A549 (cell line): ENCODE results near the gene YAE1. TPM values are rescaled to one million over a fixed set of nuclear protein-coding genes. Genes with fewer than 3 reads are reported as not detected.

Source experiments
- ATAC-seq, 2 experiments: fragments of 200-7000 bp in 1 of 2; fragments of >200 bp in 1 of 2; cut with Nextera tagmentation in 1 of 2; cut with Tn5 transposase in 1 of 2; 3 replicates each; pipeline versions ENCODE4 v1.8.0 to v1.9.1; 2018 to 2020; ENCODE audit warnings: mild to moderate bottlenecking in 1 of 2, moderate library complexity in 1 of 2
- CTCF ChIA-PET: fragments of 300-600 bp; sonication (Branson Sonifier 250); formaldehyde crosslinking; extraction: SDS; loops from one replicate; lab custom pipeline; 2021; ENCODE audit warnings: antibody characterized with exemption, inconsistent platforms; lab: Yijun Ruan, JAX
- POLR2A ChIA-PET: fragments of 350-600 bp; formaldehyde crosslinking; extraction: SDS; loops from one replicate; lab custom pipeline; 2021; ENCODE audit warnings: antibody characterized with exemption, inconsistent platforms; lab: Yijun Ruan, JAX
- DNase-seq, 2 experiments: peaks; one replicate each; pipeline versions ENCODE4 v3.0.0 to v3.0.0-alpha.2; 2011 to 2016; ENCODE audit warnings: low read depth in 1 of 2, low spot score in 1 of 2
- FAIRE-seq: peaks from 2 replicates; lab custom pipeline; 2011; peaks lifted over from hg19 to GRCh38; lab: Jason Lieb, UNC
- H3K27ac ChIP-seq, 2 experiments: fragments of >200 bp; sonication (Bioruptor Twin); formaldehyde crosslinking; 3 replicates each; pipeline ENCODE4 v1.5.1; 2016 to 2017
- H3K4me1 ChIP-seq: fragments of >200 bp; sonication (Bioruptor Twin); formaldehyde crosslinking; 3 replicates; pipeline ENCODE4 v1.6.1; 2016
- H3K4me2 ChIP-seq: fragments of >200 bp; sonication (Bioruptor Twin); formaldehyde crosslinking; 3 replicates; pipeline ENCODE4 v1.6.1; 2016
- H3K4me3 ChIP-seq: fragments of >200 bp; sonication (Bioruptor Twin); formaldehyde crosslinking; 3 replicates; pipeline ENCODE4 v1.5.1; 2016
- H3K9me3 ChIP-seq: fragments of >200 bp; sonication (Bioruptor Twin); formaldehyde crosslinking; 3 replicates; pipeline ENCODE4 v1.6.1; 2016
- CBX2 ChIP-seq: fragments of 200-600 bp; sonication (generic); IDR thresholded peaks from 2 replicates; pipeline ENCODE4 v1.6.1; 2016; ENCODE audit warnings: low read depth, mild to moderate bottlenecking, borderline replicate concordance
- CHD2 ChIP-seq: fragments of 150-350 bp; IDR thresholded peaks from 2 replicates; pipeline ENCODE4 v1.6.1; 2014; ENCODE audit warnings: low read length; ENCODE audit not compliant: partially characterized antibody
- EHMT2 ChIP-seq: fragments of 200-600 bp; sonication (generic); IDR thresholded peaks from 2 replicates; pipeline ENCODE4 v1.6.1; 2016; ENCODE audit warnings: antibody characterized with exemption, low read depth, mild to moderate bottlenecking, moderate library complexity
- ESRRA ChIP-seq: fragments of 150-350 bp; IDR thresholded peaks from 2 replicates; pipeline ENCODE4 v1.6.1; 2014; ENCODE audit warnings: mild to moderate bottlenecking, low read length, borderline replicate concordance
- HOXA7 ChIP-seq: fragments of 250-450 bp; sonication (Bioruptor Pico); IDR thresholded peaks from 2 replicates; pipeline ENCODE4 v1.5.0; 2020; ENCODE audit warnings: mild to moderate bottlenecking, moderate library complexity
- HOXB13 ChIP-seq: fragments of 250-450 bp; sonication (Bioruptor Pico); IDR thresholded peaks from 2 replicates; pipeline ENCODE4 v1.5.0; 2020; ENCODE audit warnings: low read depth, mild to moderate bottlenecking, moderate library complexity
- HOXB5 ChIP-seq: fragments of 250-450 bp; sonication (Bioruptor Pico); IDR thresholded peaks from 2 replicates; pipeline ENCODE4 v1.5.0; 2020; ENCODE audit warnings: mild to moderate bottlenecking, moderate library complexity
- JUNB ChIP-seq: fragments of >200 bp; sonication (Bioruptor Twin); formaldehyde crosslinking; IDR thresholded peaks from 2 replicates; pipeline ENCODE4 v1.6.1; 2016
- KDM5A ChIP-seq: fragments of 200-600 bp; sonication (generic); IDR thresholded peaks from 2 replicates; pipeline ENCODE4 v1.6.1; 2016; ENCODE audit warnings: antibody characterized with exemption, mild to moderate bottlenecking
- MAFK ChIP-seq: fragments of 450-650 bp; IDR thresholded peaks from 2 replicates; pipeline ENCODE4 v1.6.1; 2014; ENCODE audit not compliant: partially characterized antibody
- MAZ ChIP-seq: fragments of 150-350 bp; IDR thresholded peaks from 2 replicates; pipeline ENCODE4 v1.6.1; 2014; ENCODE audit warnings: antibody characterized with exemption, low read depth, low read length, borderline replicate concordance
- MYC ChIP-seq: IDR thresholded peaks from 2 replicates; pipeline ENCODE4 v1.6.1; 2012; ENCODE audit warnings: mild to moderate bottlenecking, inconsistent platforms, low read length, improper control_type of control experiment, borderline replicate concordance
- NR3C1 ChIP-seq: fragments of >200 bp; sonication (Bioruptor Twin); formaldehyde crosslinking; IDR thresholded peaks from 3 replicates; pipeline ENCODE4 v1.6.1; 2017
- PHF8 ChIP-seq: fragments of 200-600 bp; sonication (generic); IDR thresholded peaks from 2 replicates; pipeline ENCODE4 v1.6.1; 2016; ENCODE audit warnings: low read depth, mild to moderate bottlenecking, antibody characterized with exemption, moderate library complexity, borderline replicate concordance
- POLR2AphosphoS2 ChIP-seq: conservative IDR thresholded peaks from 2 replicates; pipeline ENCODE4 v1.6.1; 2012; ENCODE audit warnings: low read length, improper control_type of control experiment, inconsistent platforms
- RARB ChIP-seq: fragments of 250-450 bp; sonication (Bioruptor Pico); IDR thresholded peaks from 2 replicates; pipeline ENCODE4 v1.8.0; 2021; ENCODE audit warnings: mild to moderate bottlenecking, moderate library complexity
- RFX5 ChIP-seq: fragments of 450-650 bp; IDR thresholded peaks from 2 replicates; pipeline ENCODE4 v1.7.1; 2014; ENCODE audit warnings: antibody characterized with exemption, mild to moderate bottlenecking, moderate library complexity
- SMC3 ChIP-seq: fragments of >200 bp; sonication (Bioruptor Twin); formaldehyde crosslinking; IDR thresholded peaks from 3 replicates; pipeline ENCODE4 v1.6.1; 2018; ENCODE audit warnings: inconsistent platforms
- TP53 ChIP-seq: fragments of 250-450 bp; sonication (Bioruptor Pico); IDR thresholded peaks from 2 replicates; pipeline ENCODE4 v1.5.0; 2021; ENCODE audit warnings: mild to moderate bottlenecking, moderate library complexity
- WGBS: methylation state at CpG from one replicate; pipeline ENCODE4 v1.1.6; 2017; ENCODE audit errors: missing lambda C conversion rate; 5-methylcytosine and 5-hydroxymethylcytosine counted together
- polyA plus RNA-seq, 4 experiments: library from polyadenylated mRNA; depleted of rRNA in 3 of 4; stranded (reverse); fragments of >200 nt; fragmentation: RNase III in 1 of 4; extraction: RNeasy Plus Mini Kit Qiagen cat#74134 plus additional on column Dnase treatment in 1 of 4; gene quantifications; 2 replicates in 3 of 4; 3 replicates in 1 of 4; pipeline ENCODE4 v1.2.3, GENCODE V29; 2011 to 2017
- TF ChIP-seq, protein P1 (sequence below): fragments of >200 bp; sonication (Bioruptor Twin); formaldehyde crosslinking; IDR thresholded peaks from 2 replicates; pipeline ENCODE4 v1.6.1; 2016
- TF ChIP-seq, protein P2 (sequence below): IDR thresholded peaks from 2 replicates; pipeline ENCODE4 v1.6.1; 2012
- TF ChIP-seq, protein P3 (sequence below): fragments of 250-450 bp; sonication (Bioruptor Pico); IDR thresholded peaks from 2 replicates; pipeline ENCODE4 v1.5.0; 2021; ENCODE audit warnings: mild to moderate bottlenecking, moderate library complexity, borderline replicate concordance

The YAE1 gene
- polyA plus RNA-seq, 2 of the 4 experiments (the other 2 are of a cell fraction) = 59.1 to 61.2 TPM

DNA sequence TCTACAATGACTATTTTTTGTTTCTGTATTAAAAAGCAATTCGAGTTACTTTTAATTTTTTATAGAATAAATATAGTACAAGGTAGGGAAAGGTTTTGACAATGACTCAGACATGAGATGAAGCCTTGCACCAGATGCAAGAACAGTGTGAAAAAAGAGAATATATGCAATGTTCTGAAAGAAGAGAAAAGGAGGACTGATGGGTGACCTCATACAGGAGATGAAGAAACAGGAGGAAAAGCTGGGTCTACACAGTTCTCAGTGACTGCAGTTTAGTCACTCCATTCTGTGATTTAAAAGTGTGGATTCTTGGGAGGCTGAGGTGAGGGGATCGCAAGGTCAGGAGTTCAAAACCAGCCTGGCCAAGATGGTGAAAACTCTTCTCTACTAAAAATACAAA is 38.3 kb upstream of the YAE1 start (continued):
- TF ChIP-seq KDM5A = no peak
- no peak for TF ChIP-seq HOXB13 (CRISPR knock-in tag)
- TF ChIP-seq RARB (CRISPR knock-in tag) = no peak

DNA sequence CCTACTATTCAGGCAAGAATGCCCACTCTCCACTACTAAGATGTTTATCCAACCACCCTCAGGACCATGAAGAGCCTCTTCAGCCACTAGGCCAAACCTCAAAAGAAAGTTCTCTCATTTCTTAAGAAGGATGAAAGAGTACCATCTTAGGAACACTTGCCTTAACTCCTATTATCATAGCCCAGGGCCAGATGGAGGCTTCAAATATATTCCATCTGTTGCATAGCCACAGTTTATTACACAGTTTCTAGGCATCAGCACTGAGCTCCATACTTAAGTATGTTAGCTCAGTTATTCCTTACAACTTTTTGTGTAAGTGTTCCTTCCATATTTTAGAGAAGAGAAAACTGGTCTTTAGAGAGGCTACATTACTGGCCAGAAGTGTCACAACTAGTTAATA is 37.4 kb upstream of the YAE1 start:
- no peak overlapping the region for H3K4me3 ChIP-seq
- POLR2A ChIA-PET = no interaction called here
- H3K4me1 ChIP-seq = no peaks in the 10 kb centered on the region
- CTCF ChIA-PET = interaction anchor here (1.8 kb wide), 1 partner anchor 9 kb away, joined by 4 read pairs; no protein-coding TSS in a partner anchor
- TF ChIP-seq SMC3 = no peak
- no peak for TF ChIP-seq ESRRA
- TF ChIP-seq HOXA7 (CRISPR knock-in tag) = no peak
- TF ChIP-seq MAFK = no peak
- TF ChIP-seq, protein P1, sequence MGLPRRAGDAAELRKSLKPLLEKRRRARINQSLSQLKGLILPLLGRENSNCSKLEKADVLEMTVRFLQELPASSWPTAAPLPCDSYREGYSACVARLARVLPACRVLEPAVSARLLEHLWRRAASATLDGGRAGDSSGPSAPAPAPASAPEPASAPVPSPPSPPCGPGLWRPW = no peak
- TF ChIP-seq POLR2AphosphoS2 = no peak
- no peak for TF ChIP-seq HOXB5 (CRISPR knock-in tag)
- TF ChIP-seq, protein P2, sequence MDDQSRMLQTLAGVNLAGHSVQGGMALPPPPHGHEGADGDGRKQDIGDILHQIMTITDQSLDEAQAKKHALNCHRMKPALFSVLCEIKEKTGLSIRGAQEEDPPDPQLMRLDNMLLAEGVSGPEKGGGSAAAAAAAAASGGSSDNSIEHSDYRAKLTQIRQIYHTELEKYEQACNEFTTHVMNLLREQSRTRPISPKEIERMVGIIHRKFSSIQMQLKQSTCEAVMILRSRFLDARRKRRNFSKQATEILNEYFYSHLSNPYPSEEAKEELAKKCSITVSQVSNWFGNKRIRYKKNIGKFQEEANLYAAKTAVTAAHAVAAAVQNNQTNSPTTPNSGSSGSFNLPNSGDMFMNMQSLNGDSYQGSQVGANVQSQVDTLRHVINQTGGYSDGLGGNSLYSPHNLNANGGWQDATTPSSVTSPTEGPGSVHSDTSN = no peak
- no peak for TF ChIP-seq JUNB
- TF ChIP-seq CHD2 = no peak
- TF ChIP-seq KDM5A = no peak
- no peak for TF ChIP-seq NR3C1
- TF ChIP-seq EHMT2 = no peak
- no peak for TF ChIP-seq MAZ
- TF ChIP-seq PHF8 = no peak
- no peak for TF ChIP-seq CBX2
- DNase-seq (no peak), FAIRE-seq (no peak), ATAC-seq (no peak)
- H3K27ac ChIP-seq = no peak overlapping the region
- H3K9me3 ChIP-seq = no peaks in the 10 kb centered on the region
- H3K4me2 ChIP-seq = no peak overlapping the region

DNA sequence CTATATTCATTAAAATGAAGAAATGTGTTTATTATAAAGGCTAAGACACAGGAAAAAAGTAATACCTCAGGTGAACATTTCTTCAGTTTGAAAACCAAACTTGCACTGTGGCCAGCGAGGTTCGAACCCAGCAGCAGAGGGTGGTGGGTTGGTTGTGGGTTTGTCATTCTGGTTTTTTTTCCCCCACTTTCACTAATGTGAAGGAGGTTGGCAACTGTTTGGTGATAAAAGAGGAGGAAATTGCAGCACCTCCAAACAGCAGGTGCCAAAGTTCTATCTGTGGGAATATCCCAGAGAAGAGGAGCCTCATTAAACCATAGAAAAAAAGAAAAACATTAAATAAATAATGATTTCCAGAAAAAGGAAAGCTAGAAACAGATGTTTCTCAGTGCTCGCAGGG is 36.6 kb upstream of the YAE1 start:
- ATAC-seq = no peak
- 36% methylated on average over 3 of the region's 3 CpGs for WGBS
- TF ChIP-seq TP53 (CRISPR knock-in tag) (no peak), HOXB13 (CRISPR knock-in tag) (no peak), PHF8 (no peak), CBX2 (no peak), MYC (no peak), RFX5 (no peak), POLR2AphosphoS2 (no peak)
- TF ChIP-seq, protein P3, sequence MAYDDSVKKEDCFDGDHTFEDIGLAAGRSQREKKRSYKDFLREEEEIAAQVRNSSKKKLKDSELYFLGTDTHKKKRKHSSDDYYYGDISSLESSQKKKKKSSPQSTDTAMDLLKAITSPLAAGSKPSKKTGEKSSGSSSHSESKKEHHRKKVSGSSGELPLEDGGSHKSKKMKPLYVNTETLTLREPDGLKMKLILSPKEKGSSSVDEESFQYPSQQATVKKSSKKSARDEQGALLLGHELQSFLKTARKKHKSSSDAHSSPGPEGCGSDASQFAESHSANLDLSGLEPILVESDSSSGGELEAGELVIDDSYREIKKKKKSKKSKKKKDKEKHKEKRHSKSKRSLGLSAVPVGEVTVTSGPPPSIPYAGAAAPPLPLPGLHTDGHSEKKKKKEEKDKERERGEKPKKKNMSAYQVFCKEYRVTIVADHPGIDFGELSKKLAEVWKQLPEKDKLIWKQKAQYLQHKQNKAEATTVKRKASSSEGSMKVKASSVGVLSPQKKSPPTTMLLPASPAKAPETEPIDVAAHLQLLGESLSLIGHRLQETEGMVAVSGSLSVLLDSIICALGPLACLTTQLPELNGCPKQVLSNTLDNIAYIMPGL (CRISPR knock-in tag) = no peak
- TF ChIP-seq, protein P1 = no peak
- TF ChIP-seq, all 56 proteins: peak for 0
- no peak overlapping the region for H3K4me2 ChIP-seq
- FAIRE-seq (no peak), DNase-seq (no peak)
- ChIA-PET CTCF (interaction anchor here (1.8 kb wide), 1 partner anchor 9 kb away, joined by 4 read pairs; no protein-coding TSS in a partner anchor), POLR2A (no interaction called here)
- no peaks in the 10 kb centered on the region for H3K4me1 ChIP-seq
- no peak overlapping the region for H3K4me3 ChIP-seq
- H3K27ac ChIP-seq = no peak overlapping the region
- no peaks in the 10 kb centered on the region for H3K9me3 ChIP-seq
